ENCODE measurements around the gene SRRM1. TPM values are rescaled to one million over a fixed set of nuclear protein-coding genes. Genes with fewer than 3 reads are reported as not detected.

The SRRM1 gene
- total RNA-seq, 1 experiment from 2014 or later, result 160 TPM

GRCh38 chr1:24643363-24644099, 429 bp downstream of the SRRM1 start:
- peak; percentile 9; the same call in 1 of the 2 replicates for TF ChIP-seq SIN3A (IDR thresholded peaks at IDR 0.05; ENCODE audit: borderline replicate concordance, insufficient read depth, low read depth, low read length)
- TF ChIP-seq TCF7L2 (IDR thresholded peaks at IDR 0.05; ENCODE audit: low read depth, low read length), result no peak
- Histone ChIP-seq H3K4me3 (ENCODE audit: low read depth in 2 of 2, low read length in 2 of 2) (peak overlapping the region; percentile 86 to 91), H3K9me3 (ENCODE audit: control insufficient read depth, insufficient read depth, low read depth, low read length) (no peaks in the 10 kb centered on the region), H3K36me3 (ENCODE audit: control insufficient read depth, insufficient read depth, low read length) (peaks cover 45% of the 10 kb centered on the region), H3K4me1 (ENCODE audit: control insufficient read depth, insufficient read depth, low read length) (peaks cover 20% of the 10 kb centered on the region), H3K27me3 (ENCODE audit: control insufficient read depth, insufficient read depth, low read length) (no peaks in the 10 kb centered on the region), H3K27ac (ENCODE audit: low read length) (peak overlapping the region; percentile 96)
- DNase-seq (ENCODE audit: low read depth, low spot score), result no peak
- ChIA-PET CTCF (no interaction called here), POLR2A (no interaction called here)
- intact Hi-C loops (cut with micrococcal nuclease; ENCODE audit: unreplicated experiment), result no loop called here
- BruUV-seq (replicated peaks), result no TSS peak
- ATAC-seq, result peak; percentile 61
- in situ Hi-C loops (cut with HindIII; ENCODE audit: low pct_unique_long_range_greater_than_20kb, low sequenced_read_pairs), result no loop called here

GRCh38 chr1:24644100-24644384, 940 bp downstream of the SRRM1 start:
- CTCF ChIA-PET, result no interaction called here
- peaks cover 50% of the 10 kb centered on the region for H3K36me3 ChIP-seq (ENCODE audit: control insufficient read depth, insufficient read depth, low read length)
- H3K4me1 ChIP-seq (ENCODE audit: control insufficient read depth, insufficient read depth, low read length), result peaks cover 20% of the 10 kb centered on the region
- TF ChIP-seq CTCF (IDR thresholded peaks at IDR 0.05) (no peak), REST (IDR thresholded peaks at IDR 0.05; ENCODE audit: insufficient read depth in 1 of 2, low read depth in 2 of 2, low read length in 1 of 2) (no peak), SIN3A (IDR thresholded peaks at IDR 0.05; ENCODE audit: borderline replicate concordance, insufficient read depth, low read depth, low read length) (no peak), TCF7L2 (IDR thresholded peaks at IDR 0.05; ENCODE audit: low read depth, low read length) (no peak), POLR2AphosphoS5 (IDR thresholded peaks at IDR 0.05; ENCODE audit: low read depth, low read length) (no peak)
- POLR2A ChIA-PET, result no interaction called here
- no peaks in the 10 kb centered on the region for H3K27me3 ChIP-seq (ENCODE audit: control insufficient read depth, insufficient read depth, low read length)
- H3K27ac ChIP-seq (ENCODE audit: low read length), result peak overlapping the region; percentile 96
- in situ Hi-C loops (cut with HindIII; ENCODE audit: low pct_unique_long_range_greater_than_20kb, low sequenced_read_pairs), result no loop called here
- intact Hi-C loops (cut with micrococcal nuclease; ENCODE audit: unreplicated experiment), result no loop called here
- no peak for ATAC-seq
- no peak for DNase-seq (ENCODE audit: low read depth, low spot score)
- H3K4me3 ChIP-seq (ENCODE audit: low read depth in 2 of 2, low read length in 2 of 2), result peak overlapping the region; percentile 86 to 91
- no TSS peak for BruUV-seq (replicated peaks)
- H3K9me3 ChIP-seq (ENCODE audit: control insufficient read depth, insufficient read depth, low read depth, low read length), result no peaks in the 10 kb centered on the region

- H3K4me3 ChIP-seq (ENCODE audit: low read depth in 2 of 2, low read length in 2 of 2), result no peak overlapping the region
- H3K27me3 ChIP-seq (ENCODE audit: control insufficient read depth, insufficient read depth, low read length), result no peaks in the 10 kb centered on the region
- CTCF ChIA-PET, result no interaction called here
- POLR2A ChIA-PET, result no interaction called here
- ATAC-seq (no peak), DNase-seq (ENCODE audit: low read depth, low spot score) (no peak)
- intact Hi-C loops (cut with micrococcal nuclease; ENCODE audit: unreplicated experiment) (no loop called here), in situ Hi-C loops (cut with HindIII; ENCODE audit: low pct_unique_long_range_greater_than_20kb, low sequenced_read_pairs) (no loop called here)
- no peak for TF ChIP-seq REST (IDR thresholded peaks at IDR 0.05; ENCODE audit: insufficient read depth in 1 of 2, low read depth in 2 of 2, low read length in 1 of 2)
- no peak for TF ChIP-seq CTCF (IDR thresholded peaks at IDR 0.05)
- no peak for TF ChIP-seq TCF7L2 (IDR thresholded peaks at IDR 0.05; ENCODE audit: low read depth, low read length)
- TF ChIP-seq SIN3A (IDR thresholded peaks at IDR 0.05; ENCODE audit: borderline replicate concordance, insufficient read depth, low read depth, low read length), result no peak
- TF ChIP-seq POLR2AphosphoS5 (IDR thresholded peaks at IDR 0.05; ENCODE audit: low read depth, low read length), result no peak
- peaks cover 95% of the 10 kb centered on the region for H3K36me3 ChIP-seq (ENCODE audit: control insufficient read depth, insufficient read depth, low read length)
- no peaks in the 10 kb centered on the region for H3K9me3 ChIP-seq (ENCODE audit: control insufficient read depth, insufficient read depth, low read depth, low read length)
- peaks cover 15% of the 10 kb centered on the region for H3K4me1 ChIP-seq (ENCODE audit: control insufficient read depth, insufficient read depth, low read length)
- H3K27ac ChIP-seq (ENCODE audit: low read length), result no peak overlapping the region
- no TSS peak for BruUV-seq (replicated peaks)
Observed at GRCh38 chr1:24648919-24649318, 5.8 kb downstream of the SRRM1 start.
